Naive thymus-derived CD8-positive, alpha-beta T cell (primary cell): ENCODE measurements around the gene FAM76A. TPM values are rescaled to one million over a fixed set of nuclear protein-coding genes. Genes with fewer than 3 reads are reported as not detected.

Source experiments
- ATAC-seq, 2 donors: fragments of 150-1000 bp; cut with Tn5 transposase in 1 of 2; sonication (Bioruptor Pico), chemical (Tn5 transposase) in 1 of 2; 1 replicate in 1 of 2; 2 replicates in 1 of 2; pipeline ENCODE4 v1.10.0; 2021; ENCODE audit warnings: mild to moderate bottlenecking in 2 of 2, moderate library complexity in 2 of 2
- POLR2A ChIA-PET: fragments of 350-600 bp; sonication (Branson Sonifier 250); formaldehyde crosslinking; loops from one replicate; lab custom pipeline; 2021; ENCODE audit warnings: antibody characterized with exemption; lab: Charles Lee
- DNase-seq, 10 donors: peaks; one replicate each; pipeline versions ENCODE4 v3.0.0 to v3.0.0-alpha.2; 2020 to 2022
- H3K27ac Mint-ChIP-seq, 10 donors: one replicate each; pipeline ENCODE4 v1.8.0; 2020 to 2022; ENCODE audit warnings: mild to moderate bottlenecking in 10 of 10, mixed read lengths in 10 of 10, moderate library complexity in 4 of 10, inconsistent platforms in 1 of 10
- H3K27me3 Mint-ChIP-seq, 5 donors: one replicate each; pipeline ENCODE4 v1.8.0; 2021 to 2022; ENCODE audit warnings: mixed read lengths in 5 of 5
- H3K36me3 Mint-ChIP-seq, 3 donors: one replicate each; pipeline ENCODE4 v1.8.0; 2020 to 2022; ENCODE audit warnings: mixed read lengths in 3 of 3, mild to moderate bottlenecking in 2 of 3, inconsistent platforms in 1 of 3
- H3K4me1 Mint-ChIP-seq, 4 donors: one replicate each; pipeline ENCODE4 v1.8.0; 2021 to 2022; ENCODE audit warnings: mixed read lengths in 4 of 4
- H3K4me3 Mint-ChIP-seq, 10 donors: one replicate each; pipeline ENCODE4 v1.8.0; 2020 to 2022; ENCODE audit warnings: mild to moderate bottlenecking in 10 of 10, mixed read lengths in 10 of 10, moderate library complexity in 6 of 10, inconsistent platforms in 1 of 10
- H3K9me3 Mint-ChIP-seq, 9 donors: one replicate each; pipeline ENCODE4 v1.8.0; 2020 to 2022; ENCODE audit warnings: mixed read lengths in 9 of 9, mild to moderate bottlenecking in 3 of 9, inconsistent platforms in 1 of 9, moderate library complexity in 1 of 9
- polyA plus RNA-seq, 3 donors: library from polyadenylated mRNA; unstranded; fragments of 300-500 nt; fragmentation: Illumina TruSeq; gene quantifications; one replicate each; pipeline ENCODE4 v1.2.3, GENCODE V29; 2021
- total RNA-seq, 8 experiments: library from RNA in 2 of 8; stranded (reverse) in 2 of 8; gene quantifications; one replicate each; pipeline ENCODE4 v1.2.3 and lab custom pipeline; 2021 to 2026

Gene FAM76A
- total and polyA plus RNA-seq, 5 experiments from 2014 or later, result 8.2 to 21.5 (median 9.7) TPM

GRCh38 chr1:27727126-27727525 is 1.4 kb downstream of the FAM76A start:
- POLR2A ChIA-PET, result interaction anchor here (0.7 to 2.3 kb wide), 4 partner anchors 17 to 471 kb away, joined by 3 to 34 read pairs (median 5); partner anchors contain the start of gene STX12
- H3K9me3 Mint-ChIP-seq, result no peaks in the 10 kb centered on the region
- DNase-seq, result no peak
- peak overlapping the region in 7 of 10 donors; percentile 80 to 89 (median 86) for H3K4me3 Mint-ChIP-seq
- peaks cover 0 to 38% (median 11%) of the 10 kb centered on the region in 3 donors for H3K36me3 Mint-ChIP-seq
- peaks cover 12 to 36% (median 22%) of the 10 kb centered on the region in 4 donors for H3K4me1 Mint-ChIP-seq
- H3K27ac Mint-ChIP-seq, result peak overlapping the region in 6 of 10 donors; percentile 24 to 94 (median 58)
- ATAC-seq, result no peak
- no peaks in the 10 kb centered on the region for H3K27me3 Mint-ChIP-seq

- H3K4me3 Mint-ChIP-seq, result no peak overlapping the region
- no peaks in the 10 kb centered on the region for H3K27me3 Mint-ChIP-seq
- H3K4me1 Mint-ChIP-seq, result peaks cover 0 to 1% (median 0%) of the 10 kb centered on the region in 4 donors
- ATAC-seq, result no peak
- no peak for DNase-seq
- POLR2A ChIA-PET, result no interaction called here
- H3K27ac Mint-ChIP-seq, result no peak overlapping the region
- H3K9me3 Mint-ChIP-seq, result no peaks in the 10 kb centered on the region
- peaks cover 7 to 73% (median 40%) of the 10 kb centered on the region in 3 donors for H3K36me3 Mint-ChIP-seq
Measured at GRCh38 chr1:27736252-27736651, 10.5 kb downstream of the FAM76A start.

GRCh38 chr1:27741121-27741520 is 15.4 kb downstream of the FAM76A start:
- H3K36me3 Mint-ChIP-seq, result peaks cover 0 to 63% (median 30%) of the 10 kb centered on the region in 3 donors
- no peak for ATAC-seq
- POLR2A ChIA-PET, result interaction anchor here (0.7 kb wide), 1 partner anchor 266 kb away, joined by 6 read pairs; no protein-coding TSS in a partner anchor
- H3K27ac Mint-ChIP-seq, result no peak overlapping the region
- H3K9me3 Mint-ChIP-seq, result no peaks in the 10 kb centered on the region
- peaks cover 0 to 2% (median under 1%) of the 10 kb centered on the region in 4 donors for H3K4me1 Mint-ChIP-seq
- H3K27me3 Mint-ChIP-seq, result no peaks in the 10 kb centered on the region
- H3K4me3 Mint-ChIP-seq, result no peak overlapping the region
- no peak for DNase-seq

GRCh38 chr1:27744556-27744955 is 18.8 kb downstream of the FAM76A start:
- ATAC-seq (no peak), DNase-seq (no peak)
- Mint-ChIP-seq H3K36me3 (peaks cover 0 to 65% (median 20%) of the 10 kb centered on the region in 3 donors), H3K27me3 (no peaks in the 10 kb centered on the region), H3K27ac (peak overlapping the region in 1 of 10 donors; percentile 60), H3K9me3 (no peaks in the 10 kb centered on the region), H3K4me3 (no peak overlapping the region), H3K4me1 (peaks cover 0 to 2% (median under 1%) of the 10 kb centered on the region in 4 donors)
- POLR2A ChIA-PET, result no interaction called here

- Mint-ChIP-seq H3K27ac (no peak overlapping the region), H3K27me3 (no peaks in the 10 kb centered on the region), H3K36me3 (peaks cover 0 to 67% (median 15%) of the 10 kb centered on the region in 3 donors), H3K4me3 (no peak overlapping the region), H3K4me1 (peaks cover 0 to 2% (median under 1%) of the 10 kb centered on the region in 4 donors), H3K9me3 (no peaks in the 10 kb centered on the region)
- POLR2A ChIA-PET, result no interaction called here
- ATAC-seq, result no peak
- no peak for DNase-seq
Measured at GRCh38 chr1:27745466-27745865, 19.7 kb downstream of the FAM76A start.

GRCh38 chr1:27752360-27752759 is 26.6 kb downstream of the FAM76A start:
- DNase-seq (no peak), ATAC-seq (no peak)
- peak overlapping the region in 2 of 10 donors; percentile 64 to 77 for H3K27ac Mint-ChIP-seq
- no peak overlapping the region for H3K4me3 Mint-ChIP-seq
- no peaks in the 10 kb centered on the region for H3K9me3 Mint-ChIP-seq
- H3K36me3 Mint-ChIP-seq, result peaks cover 0 to 83% (median 8%) of the 10 kb centered on the region in 3 donors
- no peaks in the 10 kb centered on the region for H3K27me3 Mint-ChIP-seq
- POLR2A ChIA-PET, result no interaction called here
- peaks cover 0 to 3% (median under 1%) of the 10 kb centered on the region in 4 donors for H3K4me1 Mint-ChIP-seq

- peaks cover 9 to 82% (median 19%) of the 10 kb centered on the region in 3 donors for H3K36me3 Mint-ChIP-seq
- H3K9me3 Mint-ChIP-seq, result no peaks in the 10 kb centered on the region
- H3K4me1 Mint-ChIP-seq, result peaks cover 0 to 3% (median under 1%) of the 10 kb centered on the region in 4 donors
- DNase-seq (no peak), ATAC-seq (no peak)
- H3K27ac Mint-ChIP-seq, result peak overlapping the region in 1 of 10 donors; percentile 8
- H3K27me3 Mint-ChIP-seq, result no peaks in the 10 kb centered on the region
- no peak overlapping the region for H3K4me3 Mint-ChIP-seq
- POLR2A ChIA-PET, result no interaction called here
Measured at GRCh38 chr1:27755286-27755685, 29.5 kb downstream of the FAM76A start.

- DNase-seq, result no peak
- Mint-ChIP-seq H3K36me3 (peaks cover 9 to 82% (median 19%) of the 10 kb centered on the region in 3 donors), H3K9me3 (no peaks in the 10 kb centered on the region), H3K27me3 (no peaks in the 10 kb centered on the region), H3K4me3 (no peak overlapping the region), H3K27ac (peak overlapping the region in 1 of 10 donors; percentile 40), H3K4me1 (peaks cover 0 to 3% (median under 1%) of the 10 kb centered on the region in 4 donors)
- ATAC-seq, result no peak
- POLR2A ChIA-PET, result no interaction called here
Measured at GRCh38 chr1:27755865-27756264, 30.1 kb downstream of the FAM76A start.

GRCh38 chr1:27759236-27759635 is 33.5 kb downstream of the FAM76A start:
- H3K27ac Mint-ChIP-seq, result no peak overlapping the region
- H3K27me3 Mint-ChIP-seq, result no peaks in the 10 kb centered on the region
- peaks cover 9 to 62% (median 14%) of the 10 kb centered on the region in 3 donors for H3K36me3 Mint-ChIP-seq
- POLR2A ChIA-PET, result interaction anchor here (0.5 kb wide), 1 partner anchor 186 kb away, joined by 3 read pairs; no protein-coding TSS in a partner anchor
- no peak overlapping the region for H3K4me3 Mint-ChIP-seq
- H3K4me1 Mint-ChIP-seq, result no peaks in the 10 kb centered on the region
- no peaks in the 10 kb centered on the region for H3K9me3 Mint-ChIP-seq
- ATAC-seq, result no peak
- DNase-seq, result no peak

- peaks cover 9 to 50% (median 14%) of the 10 kb centered on the region in 3 donors for H3K36me3 Mint-ChIP-seq
- H3K27me3 Mint-ChIP-seq, result no peaks in the 10 kb centered on the region
- peak overlapping the region in 3 of 10 donors; percentile 1 to 76 (median 74) for H3K27ac Mint-ChIP-seq
- H3K4me3 Mint-ChIP-seq, result no peak overlapping the region
- no peaks in the 10 kb centered on the region for H3K9me3 Mint-ChIP-seq
- no peak for DNase-seq
- no peaks in the 10 kb centered on the region for H3K4me1 Mint-ChIP-seq
- POLR2A ChIA-PET, result interaction anchor here (0.6 kb wide), 1 partner anchor 51 kb away, joined by 3 read pairs; no protein-coding TSS in a partner anchor
- ATAC-seq, result no peak
Measured at GRCh38 chr1:27760426-27760825, 34.7 kb downstream of the FAM76A start.

GRCh38 chr1:27762033-27762432 is 36.3 kb downstream of the FAM76A start:
- POLR2A ChIA-PET, result no interaction called here
- peaks cover 9 to 37% (median 14%) of the 10 kb centered on the region in 3 donors for H3K36me3 Mint-ChIP-seq
- no peak overlapping the region for H3K27ac Mint-ChIP-seq

GRCh38 chr1:27763358-27763757 is 37.6 kb downstream of the FAM76A start:
- Mint-ChIP-seq H3K9me3 (no peaks in the 10 kb centered on the region), H3K36me3 (peaks cover 6 to 31% (median 10%) of the 10 kb centered on the region in 3 donors), H3K27me3 (no peaks in the 10 kb centered on the region), H3K4me3 (no peak overlapping the region), H3K27ac (peak overlapping the region in 3 of 10 donors; percentile 52 to 80 (median 56)), H3K4me1 (no peaks in the 10 kb centered on the region)
- POLR2A ChIA-PET, result no interaction called here
- ATAC-seq (no peak), DNase-seq (no peak)

More at GRCh38 chr1:27762033-27762432, 36.3 kb downstream of the FAM76A start:
- Mint-ChIP-seq H3K27me3 (no peaks in the 10 kb centered on the region), H3K4me3 (no peak overlapping the region), H3K9me3 (no peaks in the 10 kb centered on the region), H3K4me1 (no peaks in the 10 kb centered on the region)
- DNase-seq (no peak), ATAC-seq (no peak)

- Mint-ChIP-seq H3K27ac (peak overlapping the region in 1 of 10 donors; percentile 38), H3K4me3 (no peak overlapping the region), H3K9me3 (no peaks in the 10 kb centered on the region), H3K36me3 (no peaks in the 10 kb centered on the region), H3K27me3 (no peaks in the 10 kb centered on the region), H3K4me1 (peaks cover 6 to 23% (median 18%) of the 10 kb centered on the region in 4 donors)
- POLR2A ChIA-PET, result interaction anchor here (0.6 kb wide), 1 partner anchor 12 kb away, joined by 3 read pairs; no protein-coding TSS in a partner anchor
- ATAC-seq (no peak), DNase-seq (no peak)
Measured at GRCh38 chr1:27770293-27770830, 44.6 kb downstream of the FAM76A start.
